HEK293T (cell line): ENCODE data around the gene SIRT5.

Source experiments
- CTCF ChIA-PET: fragments of 350-600 bp; formaldehyde crosslinking; extraction: SDS; loops from one replicate; lab custom pipeline; 2021; ENCODE audit warnings: antibody characterized with exemption, inconsistent platforms; lab: Yijun Ruan, JAX
- POLR2A ChIA-PET: fragments of 350-600 bp; formaldehyde crosslinking; extraction: SDS; loops from one replicate; lab custom pipeline; 2020; ENCODE audit warnings: antibody characterized with exemption, inconsistent platforms; lab: Yijun Ruan, JAX
- DNase-seq: peaks from one replicate; pipeline ENCODE4 v3.0.0; 2012; ENCODE audit warnings: mixed read lengths; ENCODE audit errors: extremely low spot score
- ARNT ChIP-seq: fragments of 450-650 bp; IDR thresholded peaks from 2 replicates; pipeline ENCODE4 v1.6.1; 2017; ENCODE audit warnings: mild to moderate bottlenecking
- BHLHE40 ChIP-seq: fragments of 450-650 bp; IDR thresholded peaks from 2 replicates; pipeline ENCODE4 v1.6.1; 2016; ENCODE audit warnings: mild to moderate bottlenecking, moderate library complexity, borderline replicate concordance
- CTBP1 ChIP-seq: fragments of 450-650 bp; IDR thresholded peaks from 2 replicates; pipeline ENCODE4 v1.6.1; 2016; ENCODE audit warnings: borderline replicate concordance
- ELF4 ChIP-seq: fragments of 450-650 bp; IDR thresholded peaks from 2 replicates; pipeline ENCODE4 v1.6.1; 2017; ENCODE audit warnings: antibody characterized with exemption
- FOXA1 ChIP-seq: fragments of 450-650 bp; IDR thresholded peaks from 2 replicates; pipeline ENCODE4 v1.6.1; 2016; ENCODE audit warnings: mild to moderate bottlenecking
- FOXK2 ChIP-seq: fragments of 450-650 bp; IDR thresholded peaks from 2 replicates; pipeline ENCODE4 v1.6.1; 2016; ENCODE audit warnings: mild to moderate bottlenecking
- FOXM1 ChIP-seq: fragments of 450-650 bp; IDR thresholded peaks from 2 replicates; pipeline ENCODE4 v1.6.1; 2017; ENCODE audit warnings: mild to moderate bottlenecking, borderline replicate concordance
- HDGF ChIP-seq: fragments of 450-650 bp; IDR thresholded peaks from 2 replicates; pipeline ENCODE4 v1.6.1; 2017; ENCODE audit warnings: antibody characterized with exemption, borderline replicate concordance
- L3MBTL2 ChIP-seq: fragments of 450-650 bp; conservative IDR thresholded peaks from 2 replicates; pipeline ENCODE4 v1.6.1; 2016; ENCODE audit warnings: mild to moderate bottlenecking
- LEF1 ChIP-seq: fragments of 450-650 bp; IDR thresholded peaks from 2 replicates; pipeline ENCODE4 v1.6.1; 2017; ENCODE audit warnings: mild to moderate bottlenecking, borderline replicate concordance
- NFRKB ChIP-seq: fragments of 450-650 bp; IDR thresholded peaks from 2 replicates; pipeline ENCODE4 v1.6.1; 2016; ENCODE audit warnings: mild to moderate bottlenecking, moderate library complexity
- PKNOX1 ChIP-seq: fragments of 450-650 bp; IDR thresholded peaks from 2 replicates; pipeline ENCODE4 v1.6.1; 2016
- SP1 ChIP-seq: fragments of 450-650 bp; IDR thresholded peaks from 2 replicates; pipeline ENCODE4 v1.6.1; 2017
- SUZ12 ChIP-seq: fragments of 450-650 bp; IDR thresholded peaks from 2 replicates; pipeline ENCODE4 v1.6.1; 2016; ENCODE audit warnings: mild to moderate bottlenecking
- TARDBP ChIP-seq: fragments of 450-650 bp; IDR thresholded peaks from 2 replicates; pipeline ENCODE4 v1.6.1; 2016
- ZNF384 ChIP-seq: fragments of 450-650 bp; IDR thresholded peaks from 2 replicates; pipeline ENCODE4 v1.6.1; 2016

SIRT5 gene

GRCh38 chr6:13605634-13606033, 31.2 kb downstream of the SIRT5 start:
- no peak for TF ChIP-seq PKNOX1
- no peak for TF ChIP-seq SUZ12
- TF ChIP-seq TARDBP: no peak
- TF ChIP-seq ARNT: no peak
- TF ChIP-seq FOXM1: no peak
- no peak for TF ChIP-seq FOXA1
- no peak for TF ChIP-seq NFRKB
- TF ChIP-seq L3MBTL2: no peak
- TF ChIP-seq ELF4: no peak
- no peak for TF ChIP-seq BHLHE40
- no peak for TF ChIP-seq ZNF384
- ChIA-PET POLR2A (interaction anchor here (1.6 kb wide), 1 partner anchor 10 kb away, joined by 4 read pairs; the partner anchor contains the start of gene NOL7), CTCF (no interaction called here)
- no peak for DNase-seq

- TF ChIP-seq FOXK2 (no peak), FOXM1 (no peak), TARDBP (no peak), FOXA1 (no peak), ZNF384 (no peak), CTBP1 (no peak), SP1 (no peak), NFRKB (no peak), ELF4 (no peak), LEF1 (no peak), ARNT (no peak)
- CTCF ChIA-PET: no interaction called here
- no peak for DNase-seq
- POLR2A ChIA-PET: no interaction called here
Measured at GRCh38 chr6:13611715-13612114, 37.3 kb downstream of the SIRT5 start.

- TF ChIP-seq ELF4: no peak
- no peak for TF ChIP-seq FOXM1
- TF ChIP-seq LEF1: no peak
- TF ChIP-seq ZNF384: no peak
- no peak for TF ChIP-seq BHLHE40
- no peak for TF ChIP-seq SUZ12
- no peak for TF ChIP-seq ARNT
- DNase-seq: no peak
- CTCF ChIA-PET: no interaction called here
- POLR2A ChIA-PET: interaction anchor here (0.6 to 0.9 kb wide), 2 partner anchors 8 to 38 kb away, joined by 3 read pairs; partner anchors contain the start of gene SIRT5
Measured at GRCh38 chr6:13613029-13613594, 38.7 kb downstream of the SIRT5 start.

GRCh38 chr6:13614126-13614925, 39.9 kb downstream of the SIRT5 start:
- CTCF ChIA-PET: interaction anchor here (1.0 to 3.3 kb wide), 4 partner anchors 10 to 53 kb away, joined by 3 to 19 read pairs (median 8); partner anchors contain the start of gene SIRT5
- DNase-seq: peak; percentile 46
- POLR2A ChIA-PET: interaction anchor here (0.9 to 3.6 kb wide), 22 partner anchors 10 to 286 kb away, joined by 3 to 29 read pairs (median 5); partner anchors contain the start of genes GFOD1, RANBP9, SIRT5 and TBC1D7
- TF ChIP-seq SP1 (no peak), ELF4 (no peak)

GRCh38 chr6:13614926-13615791, 40.8 kb downstream of the SIRT5 start, which contains the start of gene NOL7:
Gene NOL7 (plus strand): TSS chr6:13615335. CDS start chr6:13615359, 24 bp downstream.
- ChIA-PET CTCF (interaction anchor here (0.5 to 3.3 kb wide), 8 partner anchors 9 to 131 kb away, joined by 3 to 19 read pairs (median 3); partner anchors contain the start of gene SIRT5), POLR2A (interaction anchor here (0.8 to 3.6 kb wide), 27 partner anchors 9 to 287 kb away, joined by 3 to 29 read pairs (median 4); partner anchors contain the start of genes GFOD1, RANBP9, SIRT5 and TBC1D7)
- DNase-seq: peak; percentile 97
- TF ChIP-seq ELF4 (peak; percentile 88), SUZ12 (no peak), L3MBTL2 (peak; percentile 95)

GRCh38 chr6:13615792-13616120, 41.4 kb downstream of the SIRT5 start:
- DNase-seq: peak; percentile 40
- ChIA-PET CTCF (interaction anchor here (0.5 to 3.3 kb wide), 9 partner anchors 9 to 456 kb away, joined by 3 to 19 read pairs (median 3); partner anchors contain the start of gene SIRT5), POLR2A (interaction anchor here (0.8 to 3.6 kb wide), 24 partner anchors 9 to 288 kb away, joined by 3 to 29 read pairs (median 4); partner anchors contain the start of genes GFOD1, RANBP9, SIRT5 and TBC1D7)
- TF ChIP-seq ARNT: no peak
- TF ChIP-seq PKNOX1: no peak
- TF ChIP-seq LEF1: no peak
- no peak for TF ChIP-seq CTBP1
- no peak for TF ChIP-seq ELF4
- TF ChIP-seq SUZ12: no peak
- TF ChIP-seq FOXM1: no peak
- TF ChIP-seq L3MBTL2: no peak
- TF ChIP-seq HDGF: no peak
- TF ChIP-seq NFRKB: no peak
- no peak for TF ChIP-seq BHLHE40
- TF ChIP-seq SP1: no peak
- no peak for TF ChIP-seq TARDBP
- no peak for TF ChIP-seq FOXA1
- TF ChIP-seq FOXK2: no peak
- no peak for TF ChIP-seq ZNF384
